Stimulated activated CD8-positive, alpha-beta memory T cell treated with anti-CD3 and anti-CD28 coated beads, Interleukin-4, amount 100 ng/mL, for 24 hours (primary cell): ENCODE data around the gene ZG16B.

Experiments used
- DNase-seq: peaks from one replicate; pipeline ENCODE4 v3.0.0-alpha.2; 2020; ENCODE audit warnings: low read depth

The ZG16B gene

DNA sequence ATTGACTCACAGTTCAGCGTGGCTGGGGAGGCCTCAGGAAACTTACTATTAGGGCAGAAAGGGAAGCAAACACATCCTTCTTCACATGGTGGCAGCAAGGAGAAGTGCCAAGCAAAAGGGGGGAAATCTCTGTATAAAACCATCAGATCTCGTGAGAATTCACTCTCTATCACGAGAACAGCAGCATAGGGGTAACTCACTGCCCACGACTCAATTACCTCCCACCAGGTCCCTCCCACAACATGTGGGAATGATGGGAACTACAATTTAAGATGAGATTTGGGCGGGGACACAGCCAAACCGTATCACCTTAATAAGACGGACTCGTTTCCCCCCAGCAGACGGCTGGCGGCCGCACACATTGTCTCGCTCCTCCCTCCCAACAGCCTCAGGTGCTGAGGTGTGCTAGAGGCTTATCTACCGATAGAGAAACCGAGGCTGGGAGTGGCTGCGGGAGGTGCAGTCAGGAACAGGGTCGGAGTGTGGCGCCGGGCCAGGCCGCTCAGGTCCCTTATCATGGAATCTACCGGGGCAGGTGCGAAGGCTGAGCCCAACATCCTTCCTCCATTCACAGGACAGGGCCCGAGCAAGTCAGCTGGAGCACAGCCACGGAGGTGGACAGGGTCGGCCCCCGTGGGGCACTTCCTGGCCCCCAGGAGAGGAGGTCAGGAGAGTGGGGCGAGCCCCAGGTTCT lies 4.9 kb upstream of the ZG16B start:
- no peak for DNase-seq

DNA sequence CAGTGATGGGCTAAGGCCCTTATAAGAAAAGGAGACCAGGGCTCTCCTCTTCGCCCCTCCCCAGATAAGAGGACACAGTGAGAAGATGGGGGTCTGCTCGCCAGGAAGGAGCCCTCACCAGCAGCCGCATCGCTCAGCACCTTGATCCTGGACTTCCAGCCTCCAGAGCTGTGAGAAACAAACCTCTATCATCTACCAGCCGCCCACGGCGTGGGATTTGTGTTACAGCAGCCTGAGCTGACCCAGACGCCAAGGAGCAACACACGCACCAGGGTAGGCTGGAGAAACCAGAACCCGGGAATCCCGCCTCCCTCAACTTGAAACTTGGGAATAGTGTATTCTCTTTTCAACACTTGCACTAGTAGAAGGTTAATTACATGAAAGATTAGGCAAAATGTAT lies 4.2 kb upstream of the ZG16B start:
- DNase-seq = no peak

DNA sequence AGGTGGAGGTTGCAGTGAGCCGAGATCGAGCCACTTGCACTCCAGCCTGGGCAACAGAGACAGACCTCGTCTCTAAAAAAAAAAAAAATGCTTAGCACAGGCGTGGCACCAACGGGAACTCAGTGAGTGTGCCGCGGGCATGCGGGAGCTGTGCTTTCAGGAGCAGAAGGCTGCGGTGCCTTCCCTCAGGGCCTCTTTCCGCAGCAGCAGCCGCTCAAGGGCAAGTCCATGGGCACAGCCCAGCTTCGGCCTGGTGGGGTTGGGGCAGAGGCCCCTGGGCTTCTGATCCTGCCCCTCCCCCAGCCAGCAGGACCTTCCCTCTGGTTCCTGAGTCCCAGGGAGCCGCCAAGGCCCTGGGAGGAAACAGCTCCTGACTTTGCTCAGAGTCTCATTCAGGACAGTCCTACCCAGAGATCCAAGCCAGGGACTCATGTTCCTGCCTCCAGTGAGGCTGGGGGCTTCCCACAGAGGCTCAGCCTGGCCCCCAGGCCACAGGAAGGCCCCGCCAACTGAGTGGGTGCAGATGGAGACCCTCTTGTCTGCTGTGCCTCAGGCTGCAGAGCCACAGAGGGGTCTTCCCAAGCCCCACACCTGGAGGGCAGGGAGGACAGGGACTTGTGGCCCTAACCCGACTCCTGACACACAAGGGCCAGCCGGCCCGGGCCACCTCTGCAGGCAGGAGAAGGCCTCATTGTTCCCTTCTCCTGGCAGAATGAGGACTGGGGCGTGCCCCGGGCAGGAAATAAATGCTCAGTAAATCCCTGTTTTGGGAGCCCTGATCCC lies 3.3 kb upstream of the ZG16B start:
- DNase-seq = no peak

DNA sequence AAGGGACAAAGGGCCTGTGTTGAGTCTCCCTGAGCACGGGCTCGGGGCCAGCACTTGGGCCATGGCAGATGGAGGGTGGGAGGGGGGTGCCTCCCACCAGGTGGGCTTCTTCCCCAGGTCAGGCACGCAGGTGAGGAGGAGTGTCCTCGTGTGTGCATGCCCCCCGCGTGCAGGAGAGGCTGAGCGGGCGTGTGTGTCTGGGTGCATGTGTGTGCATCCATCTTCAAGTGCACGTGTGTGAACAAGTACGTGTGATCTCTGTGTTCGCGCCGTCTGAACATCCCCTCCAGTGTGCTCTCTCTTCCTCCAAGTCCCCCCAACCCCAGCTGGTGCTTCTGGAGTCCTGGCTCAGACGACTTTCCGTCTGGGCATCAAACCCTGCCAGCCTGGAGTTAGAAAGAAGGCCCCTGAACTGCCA lies 2.7 kb upstream of the ZG16B start:
- no peak for DNase-seq

DNA sequence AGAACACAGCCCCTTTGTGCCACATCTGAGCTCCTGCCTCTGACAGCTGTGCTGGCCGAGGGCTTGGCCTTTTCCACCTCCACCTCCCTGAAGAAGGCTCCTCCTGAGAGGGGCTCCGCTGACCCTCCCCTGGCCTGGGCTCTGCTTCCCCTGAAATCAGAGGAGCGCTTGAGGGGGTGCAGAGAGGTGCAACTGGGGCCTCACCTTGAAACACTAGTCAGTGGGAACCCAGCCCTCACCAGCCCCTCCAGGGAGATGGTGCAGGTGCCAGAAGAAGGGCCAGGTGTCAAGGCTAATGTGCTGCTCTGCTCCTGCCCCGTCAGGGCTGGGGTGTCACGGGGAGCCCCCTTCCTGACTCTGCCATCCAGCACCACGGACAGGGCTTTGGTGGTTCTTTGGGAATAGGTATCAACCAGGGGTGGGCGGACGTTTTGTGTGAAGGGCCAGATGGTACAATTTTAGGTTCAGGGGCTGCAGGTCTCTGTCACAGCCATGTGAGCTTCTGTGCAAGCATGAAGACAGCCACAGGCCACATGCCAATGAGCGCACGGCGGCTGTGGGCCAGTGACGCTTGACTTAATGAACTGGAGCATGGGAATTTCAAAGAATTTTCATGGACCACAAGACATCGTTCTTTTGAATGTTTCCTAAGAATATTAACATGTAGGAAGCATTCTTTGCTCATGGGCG lies 2.1 kb upstream of the ZG16B start:
- no peak for DNase-seq

DNA sequence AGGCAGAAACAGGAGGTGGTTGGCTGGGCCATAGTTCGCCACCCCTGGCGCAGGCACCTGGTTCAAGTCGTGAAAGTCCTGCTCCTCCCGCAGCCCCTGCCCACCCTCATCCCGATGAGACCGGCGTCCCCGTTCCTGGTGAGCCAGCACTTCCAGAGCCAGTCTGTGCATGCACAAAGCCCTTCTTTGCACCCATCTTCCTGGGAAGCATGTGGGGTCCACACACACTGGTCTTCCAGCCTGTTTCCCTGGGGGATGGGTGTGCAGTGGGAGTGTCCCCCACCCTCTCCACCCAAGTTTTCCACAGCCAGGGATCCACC lies 1.6 kb upstream of the ZG16B start:
- no peak for DNase-seq

DNA sequence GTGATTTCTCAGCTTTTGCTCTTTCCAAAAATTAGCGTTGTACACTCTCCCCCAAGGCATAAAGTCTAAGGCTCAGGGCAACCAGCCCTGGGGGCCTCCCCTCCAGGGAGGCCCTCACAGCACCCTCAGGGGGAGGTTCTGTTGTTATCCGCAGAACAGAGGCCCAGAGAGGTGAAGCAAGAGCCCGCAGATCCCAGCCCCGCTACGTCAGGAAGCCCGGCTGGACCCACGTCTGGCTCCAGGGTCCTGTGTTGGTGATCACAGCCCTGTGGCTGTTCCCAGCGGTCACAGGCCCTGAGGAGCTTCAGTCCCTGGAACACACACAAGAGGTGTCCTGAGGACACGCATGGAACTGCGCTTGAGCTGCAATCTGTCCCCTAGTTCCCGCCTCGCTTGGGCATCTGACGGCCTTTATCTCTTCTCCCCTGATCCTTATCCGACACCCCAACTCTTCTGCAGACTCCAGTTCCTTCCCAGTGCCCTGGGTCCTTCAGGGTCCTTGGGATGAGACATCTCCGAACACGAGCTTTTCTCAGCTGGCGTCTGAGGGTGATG lies 1.1 kb upstream of the ZG16B start:
- no peak for DNase-seq

DNA sequence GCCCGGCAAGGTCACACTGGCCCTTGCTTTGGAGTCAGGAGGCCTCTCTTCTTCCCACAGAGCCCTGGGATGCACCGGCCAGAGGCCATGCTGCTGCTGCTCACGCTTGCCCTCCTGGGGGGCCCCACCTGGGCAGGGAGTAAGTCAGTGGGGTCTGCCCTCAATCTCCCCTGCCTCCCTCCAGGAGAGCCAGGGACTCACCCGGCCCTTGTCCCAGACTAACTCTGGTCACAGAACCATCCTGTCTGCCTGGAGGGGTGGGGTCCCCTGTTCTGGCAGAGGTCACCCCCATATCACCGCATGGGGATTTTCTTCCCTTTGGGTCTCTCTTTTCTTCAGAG lies 222 bp downstream of the ZG16B start:
- DNase-seq = no peak

DNA sequence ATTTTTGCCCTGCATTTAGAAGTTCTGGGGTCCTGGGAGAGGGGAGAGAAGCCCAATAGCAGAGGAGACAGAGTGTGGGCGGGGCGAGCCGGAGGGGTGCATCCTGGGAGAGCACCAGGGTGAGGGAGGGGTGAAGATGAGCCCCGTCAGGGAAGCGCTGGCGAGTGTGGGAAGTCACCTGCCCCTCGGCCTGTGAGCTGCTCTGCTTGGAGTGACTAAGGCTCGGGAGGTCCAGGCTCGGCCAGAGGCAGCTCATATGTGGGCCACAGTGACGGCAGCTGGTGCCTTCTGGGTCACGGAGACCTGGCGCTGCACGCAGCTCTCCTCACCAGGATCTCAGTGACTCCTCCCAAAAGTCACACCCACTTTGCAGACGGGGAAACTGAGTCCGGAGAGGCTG lies 1.1 kb downstream of the ZG16B start:
- no peak for DNase-seq

DNA sequence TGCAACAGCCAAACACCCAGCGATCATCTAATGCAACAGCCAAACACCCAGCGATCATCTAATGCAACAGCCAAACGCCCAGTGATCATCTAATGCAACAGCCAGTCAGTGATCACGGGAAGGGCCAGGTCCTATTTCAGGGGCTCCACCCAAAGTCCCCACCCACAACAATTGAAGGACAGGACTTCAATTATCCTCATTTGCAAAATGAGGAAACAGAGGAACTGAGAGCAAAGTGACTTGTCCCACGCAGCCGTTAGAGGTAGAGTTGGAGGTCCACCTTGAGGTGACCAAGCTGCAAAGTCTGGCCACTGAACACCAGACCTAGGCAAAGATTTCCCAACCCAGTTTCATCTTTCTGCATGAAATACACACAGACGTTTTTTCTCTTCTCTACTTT lies 3.7 kb downstream of the ZG16B start:
- no peak for DNase-seq

DNA sequence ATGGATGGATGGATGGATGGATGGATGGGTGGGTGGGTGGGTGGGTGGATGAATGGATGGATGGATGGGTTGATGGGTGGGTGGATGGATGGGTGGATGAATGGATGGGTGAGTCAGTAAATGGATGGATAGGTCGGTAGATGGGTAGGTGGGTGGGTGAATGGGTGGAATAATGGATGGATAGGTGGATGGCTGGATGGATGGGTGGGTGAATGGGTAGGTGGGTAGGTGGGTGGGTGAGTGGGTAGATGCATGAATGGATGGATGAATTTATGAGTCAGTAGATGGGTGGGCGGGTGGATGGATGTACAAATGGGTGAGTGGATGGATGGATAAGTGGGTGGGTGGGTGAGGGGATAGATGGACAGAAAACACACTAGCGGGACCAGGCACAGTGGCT lies 4.9 kb downstream of the ZG16B start:
- no peak for DNase-seq

DNA sequence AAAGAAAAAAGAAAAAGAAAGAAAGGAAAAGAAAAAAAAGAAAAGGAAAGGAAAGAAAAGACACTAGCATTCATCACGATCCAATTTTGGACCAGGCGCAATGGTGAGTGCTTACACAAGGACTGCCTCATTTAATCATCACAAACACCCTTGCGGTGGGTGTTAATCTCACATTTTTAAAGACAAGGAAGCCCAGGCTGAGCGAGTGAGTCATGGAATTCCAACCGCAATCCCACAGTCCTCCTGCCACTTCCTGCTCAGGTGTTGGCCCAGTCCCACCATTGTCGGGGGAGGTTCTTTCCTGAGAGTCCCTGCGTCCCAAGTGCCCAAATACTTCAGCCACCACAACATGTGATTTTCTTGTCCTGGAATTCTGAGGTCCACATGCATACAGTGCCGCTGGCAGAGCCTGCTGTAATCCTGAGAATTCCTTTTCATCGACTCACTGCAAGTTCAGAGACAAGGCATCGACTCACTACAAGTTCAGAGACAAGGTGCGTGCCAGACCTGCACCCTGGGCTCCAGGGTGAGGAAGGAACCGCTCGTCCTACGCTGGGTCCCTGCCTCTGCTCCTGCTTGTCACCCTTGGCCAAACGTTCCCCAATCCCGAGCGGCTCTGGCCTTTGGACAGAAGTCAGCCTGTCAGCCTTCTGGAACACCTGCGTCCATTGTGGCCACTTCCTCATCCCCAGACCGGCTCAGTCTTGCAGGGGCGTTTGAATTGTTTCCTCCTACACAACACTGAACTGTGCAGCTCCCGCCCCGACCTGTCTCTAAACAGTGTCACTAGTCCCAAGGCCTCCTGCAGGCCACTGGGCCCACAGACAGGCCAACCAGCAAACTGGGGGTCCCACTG lies 5.8 kb downstream of the ZG16B start:
- no peak for DNase-seq

DNA sequence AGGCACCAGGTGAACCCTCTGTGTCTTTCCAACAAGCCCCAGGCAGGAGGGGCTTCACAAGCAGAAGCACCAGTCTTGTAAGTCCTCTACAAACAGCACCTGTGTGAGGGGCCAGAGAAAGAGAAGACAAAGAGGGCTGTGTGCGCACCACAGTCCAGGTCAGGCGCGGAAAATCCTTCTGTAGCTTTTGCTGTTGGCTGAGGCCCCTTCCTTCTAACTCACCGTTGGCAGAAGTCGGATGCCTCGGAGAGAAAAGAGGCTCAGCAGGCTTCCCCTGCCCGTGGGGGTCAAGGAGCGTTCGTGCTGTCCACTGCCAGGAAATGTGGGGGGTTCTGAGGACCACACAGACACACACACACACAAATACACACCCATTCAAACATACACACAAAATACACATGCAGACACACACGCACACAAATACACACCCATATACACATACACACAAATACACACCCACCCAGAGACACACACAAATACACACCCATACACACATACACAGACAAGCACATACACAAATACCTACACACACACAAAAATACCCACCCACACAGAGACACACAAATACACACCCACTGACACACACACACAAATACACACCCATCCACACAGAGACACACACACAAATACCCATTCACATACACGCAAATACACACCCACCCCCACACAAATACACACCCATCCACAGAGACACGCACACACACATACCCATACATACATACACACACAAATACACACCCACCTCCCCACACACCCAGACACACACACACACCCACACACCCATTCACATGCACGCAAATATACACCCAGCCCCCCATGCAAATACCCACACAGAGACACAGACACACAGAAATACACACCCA lies 6.8 kb downstream of the ZG16B start:
- no peak for DNase-seq

DNA sequence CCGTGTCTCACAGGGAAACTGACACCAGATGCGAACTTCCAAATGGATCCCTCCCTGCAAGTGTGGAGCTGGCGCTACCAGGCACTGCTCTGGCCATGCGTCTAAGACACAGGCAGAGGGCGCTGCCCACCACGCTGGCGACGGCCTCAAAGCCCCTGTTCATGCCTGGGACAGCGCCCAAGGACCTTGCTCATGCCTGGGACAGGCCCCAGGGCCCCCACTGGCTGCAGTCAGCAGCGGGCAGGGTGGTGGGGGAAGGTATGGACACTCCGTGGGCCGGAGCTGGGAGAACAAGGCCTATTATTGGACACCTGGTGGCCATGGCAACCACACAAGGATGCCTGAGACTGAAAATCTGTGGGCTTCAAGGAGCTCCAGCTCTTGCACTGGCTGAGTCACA lies 8.8 kb downstream of the ZG16B start:
- no peak for DNase-seq

DNA sequence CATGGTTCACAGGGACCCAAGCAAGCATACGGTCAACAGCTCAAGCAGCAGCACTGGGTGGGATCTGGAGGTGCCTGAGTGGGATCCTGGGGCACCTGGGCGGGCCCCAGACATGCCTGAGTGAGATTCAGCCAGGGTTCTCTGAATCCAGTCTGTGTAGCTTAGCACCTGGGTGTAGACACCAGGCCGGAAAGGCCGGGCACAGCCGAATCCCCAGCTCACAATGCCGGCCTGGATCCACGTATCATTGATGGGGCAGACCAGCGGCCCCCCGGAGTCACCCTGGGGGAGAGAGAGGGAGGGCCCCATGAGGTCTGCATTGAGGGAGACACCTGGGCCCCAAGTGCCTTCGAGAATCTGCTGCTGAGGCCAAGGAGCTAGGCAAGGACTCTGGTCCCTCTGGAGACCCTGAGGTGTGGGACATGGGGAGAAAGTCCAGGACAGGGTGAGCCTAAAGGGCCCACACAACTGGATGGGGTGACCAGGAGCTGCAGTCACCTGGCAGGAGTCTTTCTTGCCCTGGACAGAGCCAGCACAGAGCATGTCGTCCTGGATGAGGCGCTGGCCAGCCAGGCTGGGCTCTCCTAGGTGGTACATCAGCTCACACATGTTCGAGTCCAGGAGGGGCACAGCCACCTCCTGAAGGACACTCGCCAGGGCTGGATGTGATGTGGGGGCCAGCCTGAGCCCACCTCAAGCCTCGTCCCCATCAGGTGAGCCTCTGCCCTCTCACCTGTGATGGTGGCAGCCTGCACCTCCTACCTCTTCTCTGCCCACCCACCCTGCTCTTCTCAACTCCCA lies 9.7 kb downstream of the ZG16B start:
- DNase-seq = no peak

DNA sequence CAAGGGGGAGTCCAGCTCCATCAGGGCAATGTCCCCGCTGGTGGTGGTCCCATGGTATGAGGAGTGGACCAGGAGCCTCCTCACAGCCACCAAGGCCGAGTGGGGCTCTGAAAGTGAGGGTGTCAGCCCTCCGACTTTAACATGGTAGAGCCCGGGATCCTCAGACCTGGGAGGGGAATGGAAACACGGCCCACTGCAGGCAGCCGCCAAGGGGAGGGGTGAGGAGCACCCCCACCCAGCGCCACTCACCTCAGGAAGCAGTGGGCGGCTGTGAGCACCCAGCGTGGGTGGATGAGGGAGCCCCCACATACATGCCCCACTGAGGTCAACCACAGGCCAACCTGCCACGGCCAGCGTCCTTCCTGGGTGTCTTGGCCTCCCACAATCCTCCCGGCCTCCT lies 10.8 kb downstream of the ZG16B start:
- no peak for DNase-seq

DNA sequence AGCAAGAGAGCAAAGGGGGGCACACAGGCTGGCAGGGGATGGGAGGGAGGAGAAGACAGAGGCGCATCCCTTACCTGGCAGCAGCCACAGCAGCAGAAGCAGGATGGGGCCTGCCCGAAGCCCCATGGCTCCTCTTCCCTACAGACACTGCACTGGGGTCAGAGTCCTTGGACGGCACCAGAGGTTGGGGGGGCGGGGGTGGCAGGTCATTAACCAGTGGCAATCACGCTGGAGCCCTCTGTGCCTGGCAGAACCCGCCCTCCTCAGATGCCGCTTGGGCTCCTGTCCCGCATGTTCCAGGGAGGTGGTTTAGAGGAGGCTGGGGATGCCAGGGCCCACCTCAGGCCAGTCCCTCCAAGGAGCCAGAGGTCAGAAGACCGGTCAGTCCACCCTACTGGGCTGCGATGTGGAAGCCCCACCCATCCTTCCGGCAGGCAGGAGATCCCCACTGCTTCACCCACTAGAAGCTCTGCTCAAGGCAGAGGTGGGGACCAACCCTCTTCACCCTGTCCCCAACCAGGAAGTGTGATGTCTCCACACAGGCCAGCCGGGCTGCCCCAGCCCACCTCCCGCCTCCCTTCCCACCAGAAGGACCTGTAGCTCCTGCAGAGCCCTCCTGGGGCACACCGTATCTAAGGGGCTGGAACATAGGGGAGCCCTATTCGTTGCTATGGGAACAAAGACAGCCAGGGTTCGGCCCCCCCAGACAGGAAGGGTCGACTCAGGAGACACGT lies 11.7 kb downstream of the ZG16B start:
- no peak for DNase-seq

DNA sequence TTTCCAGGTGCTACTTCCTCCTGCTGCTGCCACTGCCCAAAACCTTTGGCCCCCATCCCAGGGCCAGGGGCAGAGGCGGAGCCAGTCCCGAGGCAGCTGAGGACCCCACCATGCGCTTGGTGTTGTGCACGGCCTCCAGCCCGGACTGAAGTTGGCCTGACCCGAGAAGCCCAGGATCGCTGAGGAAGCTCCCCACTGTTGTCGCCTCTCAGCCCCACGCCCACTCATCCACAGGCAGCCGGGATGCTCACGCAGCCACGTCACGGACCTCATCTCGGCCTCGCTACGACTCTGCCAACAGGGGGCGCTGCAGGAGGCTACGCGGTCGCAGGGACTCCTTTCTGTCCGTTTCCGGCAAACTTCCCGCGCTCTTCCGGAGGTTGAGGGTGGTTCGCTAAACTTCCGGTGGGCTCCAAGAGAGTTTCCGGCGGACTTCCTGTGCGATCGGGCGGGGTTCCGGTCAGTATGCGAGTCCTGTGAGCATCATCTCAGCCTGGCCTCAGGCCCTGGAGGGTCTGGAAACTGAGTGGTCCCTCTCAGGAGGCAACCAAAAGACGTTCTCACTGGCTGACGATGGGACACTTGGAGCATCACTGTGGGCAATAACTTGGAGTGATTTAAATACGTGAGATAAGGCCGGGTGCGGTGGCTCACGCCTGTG lies 12.4 kb downstream of the ZG16B start:
- DNase-seq = peak; percentile 78

DNA sequence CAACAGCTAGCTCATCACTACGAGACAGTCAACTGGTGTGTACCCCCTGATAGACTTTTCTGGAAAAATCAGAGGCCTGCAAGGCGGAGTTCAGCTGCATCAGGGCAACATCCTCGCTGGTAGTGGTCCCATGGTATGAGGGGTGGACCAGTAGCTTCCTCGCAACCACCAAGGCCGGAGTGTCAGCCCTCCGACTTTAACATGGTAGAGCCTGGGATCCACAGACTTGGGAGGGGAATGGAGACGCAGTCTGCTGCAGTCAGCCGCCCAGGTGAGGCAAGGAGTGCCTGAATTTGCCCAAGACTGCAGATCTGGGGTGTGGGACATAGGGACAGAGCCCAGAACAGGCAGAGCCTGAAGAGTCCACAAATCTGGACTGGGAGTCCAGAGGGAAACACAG lies 13.4 kb downstream of the ZG16B start:
- no peak for DNase-seq
